Stimulated activated effector memory CD8-positive, alpha-beta T cell treated with anti-CD3 and anti-CD28 coated beads, Interleukin-12 subunit alpha, Interleukin-12 subunit beta, amount 100 ng/mL, for 72 hours (primary cell): ENCODE measurements around the gene MRPL34.

Experiments used
- ATAC-seq: fragments of 150-1000 bp; cut with Tn5 transposase; 2 replicates; pipeline ENCODE4 v1.10.0; 2021
- DNase-seq, 2 donors: peaks; one replicate each; pipeline ENCODE4 v3.0.0; 2021 to 2022; ENCODE audit warnings: low spot score in 2 of 2
- H3K27ac Mint-ChIP-seq: one replicate; pipeline ENCODE4 v1.8.0; 2022; ENCODE audit warnings: mild to moderate bottlenecking, mixed read lengths
- H3K36me3 Mint-ChIP-seq: one replicate; pipeline ENCODE4 v1.8.0; 2022; ENCODE audit warnings: mild to moderate bottlenecking, mixed read lengths
- H3K4me1 Mint-ChIP-seq: one replicate; pipeline ENCODE4 v1.8.0; 2022; ENCODE audit warnings: mixed read lengths
- H3K4me3 Mint-ChIP-seq: one replicate; pipeline ENCODE4 v1.8.0; 2022; ENCODE audit warnings: mild to moderate bottlenecking, mixed read lengths
- H3K9me3 Mint-ChIP-seq: one replicate; pipeline ENCODE4 v1.8.0; 2022; ENCODE audit warnings: mixed read lengths

The MRPL34 gene

DNA sequence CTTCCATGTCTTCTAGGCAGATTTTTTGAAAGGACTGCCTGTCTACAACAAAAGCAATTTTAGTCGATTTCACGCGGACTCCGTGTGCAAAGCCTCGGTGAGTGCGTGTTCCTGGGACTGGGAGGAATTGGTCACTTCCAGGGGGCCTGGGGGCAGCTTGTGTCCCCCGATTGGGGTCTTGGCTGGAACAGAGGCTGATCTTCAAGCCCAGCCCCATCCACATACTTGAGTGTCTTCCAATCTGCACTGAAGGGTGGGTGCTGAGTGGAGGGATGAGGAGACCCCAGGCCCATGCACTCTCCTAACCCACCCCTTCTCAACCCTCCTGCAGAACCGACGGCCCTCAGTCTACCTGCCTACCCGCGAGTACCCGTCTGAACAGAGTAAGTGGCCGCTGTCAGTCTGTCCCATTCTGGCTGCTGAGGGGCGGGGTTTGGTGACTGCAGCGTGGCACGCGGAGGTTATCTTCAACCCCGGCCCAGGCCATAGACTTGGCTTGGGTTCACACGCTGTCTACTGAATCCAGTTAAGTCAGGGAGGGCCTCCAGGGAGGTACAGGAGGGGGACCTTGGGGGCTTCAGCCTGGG lies 8.4 kb downstream of the MRPL34 start:
- Mint-ChIP-seq H3K36me3 (peaks cover 85% of the 10 kb centered on the region), H3K27ac (no peak overlapping the region), H3K4me1 (peaks cover 41% of the 10 kb centered on the region), H3K9me3 (no peaks in the 10 kb centered on the region), H3K4me3 (no peak overlapping the region)
- DNase-seq (no peak), ATAC-seq (no peak)

DNA sequence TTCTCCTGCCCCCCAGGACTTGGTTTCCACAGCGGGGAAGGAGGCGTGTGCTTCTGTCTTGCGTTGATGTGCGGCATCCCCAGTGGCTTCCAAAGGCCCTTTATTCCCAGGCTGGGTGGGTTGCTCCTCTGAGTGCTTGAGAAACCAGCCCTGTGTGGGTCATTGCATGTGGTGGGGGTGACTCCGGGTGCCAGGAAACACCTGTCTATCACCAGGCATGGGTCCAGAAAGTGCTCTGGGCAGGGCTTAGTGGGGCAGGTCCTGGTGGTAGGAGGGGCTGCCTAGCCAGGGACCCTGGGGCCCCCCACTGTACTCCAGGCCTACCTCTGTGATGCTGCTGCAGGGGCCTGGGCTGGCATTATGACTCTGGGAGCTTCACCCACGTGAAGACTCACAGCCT lies 13.3 kb downstream of the MRPL34 start:
- peaks cover 85% of the 10 kb centered on the region for H3K36me3 Mint-ChIP-seq
- no peak overlapping the region for H3K4me3 Mint-ChIP-seq
- no peak for DNase-seq
- H3K9me3 Mint-ChIP-seq = no peaks in the 10 kb centered on the region
- no peak for ATAC-seq
- H3K27ac Mint-ChIP-seq = no peak overlapping the region
- H3K4me1 Mint-ChIP-seq = peaks cover 17% of the 10 kb centered on the region

DNA sequence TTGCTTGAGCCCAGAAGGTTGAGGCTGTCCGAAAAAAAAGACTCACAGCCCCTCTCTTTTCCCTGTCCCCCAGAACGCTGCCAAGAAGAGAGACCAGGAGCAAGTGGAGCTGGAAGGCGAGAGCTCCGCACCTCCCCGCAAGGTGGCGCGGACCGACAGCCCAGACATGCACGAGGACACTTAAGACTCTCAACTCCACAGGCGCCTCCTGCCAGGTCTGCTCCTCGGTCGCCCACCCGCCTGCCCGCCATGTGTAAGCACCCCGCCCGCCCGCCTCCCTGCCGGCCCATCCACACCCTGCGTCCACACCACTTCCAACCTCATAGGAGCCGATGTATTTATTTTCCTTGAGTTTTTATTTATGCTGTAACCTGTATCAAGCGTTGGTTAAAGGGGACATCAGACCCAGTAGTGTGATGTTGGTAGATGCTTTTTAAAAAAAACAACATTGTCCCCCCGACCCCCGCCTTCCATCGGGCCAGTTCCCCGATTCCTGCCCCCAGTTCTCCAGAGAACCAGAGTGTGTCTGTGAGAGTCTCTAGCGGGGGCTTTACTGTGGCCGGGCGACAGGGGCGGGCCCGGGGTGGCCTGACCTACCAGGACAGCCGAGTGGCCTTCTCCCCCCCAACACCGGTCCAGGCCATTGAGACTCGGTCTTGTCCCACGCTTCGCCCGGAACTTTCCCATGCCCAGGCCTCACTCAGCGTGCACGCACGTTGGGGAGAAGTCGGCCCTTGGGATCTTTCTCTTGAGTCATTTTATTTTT lies 14.0 kb downstream of the MRPL34 start:
- DNase-seq (no peak), ATAC-seq (no peak)
- Mint-ChIP-seq H3K9me3 (no peaks in the 10 kb centered on the region), H3K27ac (no peak overlapping the region), H3K4me3 (no peak overlapping the region), H3K36me3 (peaks cover 78% of the 10 kb centered on the region), H3K4me1 (peaks cover 17% of the 10 kb centered on the region)

DNA sequence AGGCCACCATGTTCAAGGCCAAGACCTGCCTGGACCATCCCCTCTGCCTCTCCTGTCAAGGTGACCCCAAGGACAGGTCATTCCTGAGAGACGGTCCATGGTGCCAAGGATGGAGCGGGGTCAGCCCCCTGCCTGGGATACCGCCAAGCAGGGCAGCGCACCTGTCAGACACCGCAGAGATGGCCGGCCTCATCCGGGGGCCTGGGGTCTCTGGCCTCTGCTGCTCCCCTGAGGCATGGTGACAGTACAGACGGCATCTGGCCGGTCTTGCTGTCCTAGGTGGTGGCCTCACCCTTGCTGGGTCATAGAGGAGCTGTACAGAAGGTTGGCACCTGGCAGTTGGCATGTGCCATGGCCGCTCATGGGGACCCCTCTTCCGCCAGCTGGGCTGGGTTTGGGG lies 14.8 kb downstream of the MRPL34 start:
- H3K4me3 Mint-ChIP-seq = no peak overlapping the region

DNA sequence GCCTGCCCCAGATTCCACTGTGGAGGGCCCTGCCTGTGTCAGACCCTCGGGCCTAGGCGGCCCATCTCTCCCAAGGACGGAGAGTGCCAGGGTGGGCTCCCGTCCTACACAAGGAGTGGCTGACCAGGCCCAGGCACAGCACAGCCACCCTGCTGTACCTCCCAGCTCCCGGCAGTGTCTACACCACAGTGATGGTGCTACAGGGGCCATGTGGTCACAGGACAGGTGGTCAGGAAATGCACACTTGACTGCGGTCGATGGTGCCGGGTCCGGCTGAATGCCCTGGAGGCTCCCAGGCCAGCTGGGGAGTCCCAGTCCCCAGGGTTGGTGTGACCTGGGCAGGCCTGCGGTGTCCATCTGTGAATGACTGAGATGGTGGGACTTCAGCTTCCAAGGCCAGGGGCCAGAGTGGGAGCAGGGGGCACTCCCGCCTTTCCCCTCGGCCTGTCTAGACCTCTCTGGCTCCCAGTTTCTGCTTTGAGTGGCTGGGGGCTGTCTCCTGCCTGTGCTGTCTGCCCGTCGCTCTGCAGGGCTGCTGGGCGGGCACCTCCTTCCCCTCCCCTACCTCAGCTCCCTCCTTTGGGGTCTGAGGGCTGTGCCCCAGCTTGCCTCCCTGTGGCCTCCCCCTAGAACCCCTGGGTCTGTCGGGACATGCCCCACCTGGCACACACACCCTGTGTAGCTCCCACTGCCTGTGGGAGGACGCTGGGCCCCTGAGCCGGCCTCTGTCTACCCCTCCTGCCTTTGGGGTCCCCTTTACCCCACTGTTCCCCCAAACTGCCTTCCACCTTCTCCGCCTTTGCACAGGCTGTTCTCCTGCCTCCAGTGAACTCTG lies 16.2 kb downstream of the MRPL34 start:
- H3K4me3 Mint-ChIP-seq = no peak overlapping the region
- ATAC-seq (peak; percentile 9), DNase-seq (no peak)
- H3K27ac Mint-ChIP-seq = peak overlapping the region; percentile 26
- peaks cover 60% of the 10 kb centered on the region for H3K36me3 Mint-ChIP-seq
- no peaks in the 10 kb centered on the region for H3K9me3 Mint-ChIP-seq
- H3K4me1 Mint-ChIP-seq = peaks cover 11% of the 10 kb centered on the region

More for the DNA sequence above, 14.8 kb downstream of the MRPL34 start:
- no peaks in the 10 kb centered on the region for H3K9me3 Mint-ChIP-seq
- DNase-seq (no peak), ATAC-seq (no peak)
- peaks cover 75% of the 10 kb centered on the region for H3K36me3 Mint-ChIP-seq
- H3K27ac Mint-ChIP-seq = no peak overlapping the region
- H3K4me1 Mint-ChIP-seq = peaks cover 17% of the 10 kb centered on the region

DNA sequence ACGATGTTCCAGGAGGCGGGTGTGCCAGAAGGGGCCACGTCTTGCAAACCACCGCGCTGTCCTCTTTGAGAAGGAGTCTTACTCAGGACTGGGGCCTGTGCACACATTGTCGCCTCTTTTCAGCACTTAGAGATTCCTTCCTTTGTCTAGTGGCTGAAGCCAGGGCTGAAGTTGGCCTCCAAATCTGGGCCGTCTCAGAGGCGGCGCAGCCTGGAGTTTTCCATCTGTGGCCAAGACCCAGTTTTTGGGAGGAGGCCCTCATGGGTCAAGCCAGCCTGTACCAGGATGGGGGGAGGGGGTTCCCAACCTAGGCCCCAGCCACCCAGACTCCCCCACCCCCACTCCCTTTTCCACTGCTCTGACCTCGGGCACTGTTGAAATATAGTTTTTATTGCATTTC lies 17.2 kb downstream of the MRPL34 start:
- ATAC-seq (no peak), DNase-seq (no peak)
- no peaks in the 10 kb centered on the region for H3K9me3 Mint-ChIP-seq
- H3K4me1 Mint-ChIP-seq = peaks cover 8% of the 10 kb centered on the region
- peaks cover 51% of the 10 kb centered on the region for H3K36me3 Mint-ChIP-seq
- H3K4me3 Mint-ChIP-seq = no peak overlapping the region
- H3K27ac Mint-ChIP-seq = peak overlapping the region; percentile 26

DNA sequence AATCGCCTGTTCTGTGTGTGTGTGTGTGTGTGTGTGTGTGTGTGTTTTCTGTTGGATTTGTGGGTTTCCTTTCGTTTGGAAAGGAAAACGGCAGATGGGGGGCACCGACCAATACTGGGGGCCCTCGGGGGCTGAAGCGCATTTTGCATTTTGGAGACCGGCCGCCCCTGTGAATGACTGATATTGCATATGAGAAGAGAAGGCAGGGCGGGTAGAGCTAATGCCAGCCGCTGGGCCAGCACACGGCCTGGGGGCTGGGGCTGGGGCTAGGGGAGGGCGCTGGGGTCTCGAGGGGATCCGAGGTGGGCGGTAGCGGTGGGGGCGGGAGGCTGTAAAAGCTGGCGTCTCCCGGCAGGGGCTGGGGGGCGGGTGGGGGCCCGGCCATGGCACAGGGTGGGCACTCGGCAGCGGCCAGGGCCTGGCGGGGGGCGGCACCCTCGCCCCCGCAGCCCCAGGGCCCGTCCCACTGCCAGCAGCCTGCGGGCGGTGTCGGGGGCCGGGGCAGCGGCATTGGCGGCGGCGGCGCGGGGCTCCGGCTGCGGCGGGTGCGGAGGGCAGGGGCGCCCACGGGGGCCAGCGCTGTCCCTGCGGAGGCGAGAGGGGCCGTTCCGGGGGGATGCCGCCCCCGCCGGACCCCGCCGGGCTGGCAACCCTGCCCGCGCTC lies 17.8 kb downstream of the MRPL34 start:
- H3K4me1 Mint-ChIP-seq = peaks cover 5% of the 10 kb centered on the region
- H3K9me3 Mint-ChIP-seq = no peaks in the 10 kb centered on the region
- H3K27ac Mint-ChIP-seq = peak overlapping the region; percentile 26
- ATAC-seq (no peak), DNase-seq (no peak)
- H3K36me3 Mint-ChIP-seq = peaks cover 45% of the 10 kb centered on the region
- H3K4me3 Mint-ChIP-seq = no peak overlapping the region

DNA sequence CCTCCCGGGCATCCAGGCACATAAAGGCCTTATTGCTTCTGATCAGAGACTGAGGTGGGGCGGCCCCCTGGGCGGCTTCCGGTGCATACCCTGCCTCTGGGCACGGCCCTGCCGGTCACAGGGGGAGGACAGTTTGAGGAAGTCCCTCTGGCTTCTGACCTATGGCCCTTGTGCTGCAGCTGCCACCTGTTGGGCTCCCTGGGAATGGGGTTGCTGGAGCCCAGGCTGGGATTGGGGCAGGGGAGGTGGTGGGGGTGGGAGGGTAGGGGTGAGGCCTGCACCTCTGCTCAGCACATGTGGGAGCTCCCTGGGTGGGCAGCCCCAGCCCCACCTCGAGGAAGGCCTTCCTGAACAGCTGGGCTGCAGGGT lies 18.3 kb downstream of the MRPL34 start:
- Mint-ChIP-seq H3K36me3 (peaks cover 40% of the 10 kb centered on the region), H3K9me3 (no peaks in the 10 kb centered on the region), H3K4me1 (peaks cover 5% of the 10 kb centered on the region), H3K4me3 (no peak overlapping the region), H3K27ac (no peak overlapping the region)
- no peak for DNase-seq
- no peak for ATAC-seq

DNA sequence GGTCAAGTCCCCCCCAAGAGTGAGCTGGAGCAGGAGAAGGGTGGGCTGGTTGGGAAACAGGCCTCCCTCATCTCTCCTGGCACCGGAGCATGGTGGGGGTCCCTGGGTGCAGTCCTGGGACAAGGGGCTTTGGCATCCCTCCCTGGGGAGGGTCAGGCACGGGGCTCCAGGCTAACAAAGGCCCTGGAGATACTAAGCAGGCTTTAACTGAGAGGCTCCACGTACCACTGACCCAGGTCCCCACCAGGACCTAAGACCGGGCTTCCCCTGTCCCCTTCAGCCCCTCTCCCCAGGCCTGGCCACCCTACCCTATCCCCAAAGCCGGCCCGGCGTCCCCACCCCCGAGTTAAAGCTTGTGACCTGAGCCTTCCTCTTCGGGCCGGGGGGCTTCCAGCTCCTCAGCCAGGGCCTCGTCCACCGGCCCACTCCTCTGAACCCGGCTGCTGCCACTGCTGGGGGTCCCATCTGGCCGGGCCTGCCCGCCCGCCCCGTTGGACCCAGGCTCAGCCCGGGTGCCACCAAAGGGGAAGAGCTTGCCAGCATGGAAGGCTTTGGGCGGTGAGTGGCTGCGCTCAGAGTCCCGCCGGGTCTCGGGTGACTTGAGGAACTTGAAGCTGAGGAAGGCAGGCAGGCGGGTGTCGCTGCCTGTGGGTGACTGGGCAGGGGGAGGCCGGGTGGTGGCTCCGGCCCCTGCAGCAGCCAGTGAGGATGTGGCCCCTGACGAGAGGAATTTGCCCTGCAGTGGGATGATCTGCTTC lies 18.9 kb downstream of the MRPL34 start:
- peaks cover 34% of the 10 kb centered on the region for H3K36me3 Mint-ChIP-seq
- no peak for DNase-seq
- no peak overlapping the region for H3K4me3 Mint-ChIP-seq
- ATAC-seq = no peak
- no peaks in the 10 kb centered on the region for H3K9me3 Mint-ChIP-seq
- H3K4me1 Mint-ChIP-seq = peaks cover 5% of the 10 kb centered on the region
- no peak overlapping the region for H3K27ac Mint-ChIP-seq

DNA sequence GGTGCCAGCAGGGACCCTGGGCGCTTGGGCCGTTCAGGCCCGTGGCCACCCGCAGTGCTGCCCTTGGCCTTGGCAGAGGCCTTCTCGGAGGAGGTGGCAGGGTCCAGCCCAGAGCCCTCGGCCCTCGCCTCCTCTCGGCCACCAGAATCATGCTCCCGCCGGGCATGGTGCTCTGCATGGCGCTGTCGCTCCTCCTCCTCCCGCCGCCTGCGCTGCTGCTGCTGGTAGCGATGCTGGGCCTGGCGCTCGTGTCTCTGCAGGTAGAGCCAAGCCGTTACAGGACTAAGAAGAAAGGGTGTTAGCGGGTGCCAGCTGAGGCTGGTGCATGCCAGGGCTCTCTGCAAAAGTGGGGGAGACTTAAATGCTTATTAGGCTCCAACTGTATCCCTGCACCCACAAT lies 19.5 kb downstream of the MRPL34 start:
- Mint-ChIP-seq H3K27ac (no peak overlapping the region), H3K4me1 (peaks cover 10% of the 10 kb centered on the region), H3K9me3 (no peaks in the 10 kb centered on the region), H3K36me3 (peaks cover 28% of the 10 kb centered on the region), H3K4me3 (no peak overlapping the region)
- ATAC-seq (no peak), DNase-seq (no peak)

DNA sequence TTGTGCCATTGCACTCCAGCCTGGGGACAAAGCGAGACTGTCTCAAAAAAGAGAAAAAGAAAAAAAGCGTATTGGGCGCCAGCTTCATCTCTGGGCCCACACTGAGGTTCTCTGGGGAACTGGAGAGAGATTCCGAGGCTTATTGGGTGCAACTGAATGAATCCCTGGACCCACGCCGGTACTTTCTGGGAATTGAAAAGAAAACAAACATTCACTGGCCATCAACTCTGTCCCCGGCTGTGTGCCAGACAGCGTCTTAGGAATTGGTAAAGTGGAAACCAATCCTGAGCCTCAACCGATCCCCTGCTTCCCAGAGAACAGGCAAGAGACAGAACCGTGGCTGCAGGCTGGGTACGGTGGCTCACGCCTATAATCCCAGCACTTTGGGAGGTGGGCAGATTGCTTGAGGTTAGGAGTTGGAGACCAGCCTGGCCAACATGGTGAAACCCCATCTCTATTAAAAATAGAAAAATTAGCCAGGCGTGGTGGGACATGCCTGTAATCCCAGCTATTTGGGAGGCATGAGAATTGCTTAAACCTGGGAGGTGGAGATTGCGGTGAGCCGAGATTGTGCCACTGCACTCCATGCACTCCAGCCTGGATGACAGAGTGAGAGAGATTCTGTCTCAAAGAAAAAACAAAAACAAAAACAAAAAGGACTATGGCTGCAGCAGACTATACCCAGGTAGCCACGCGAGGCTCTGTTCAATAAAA lies 20.4 kb downstream of the MRPL34 start:
- H3K4me1 Mint-ChIP-seq = peaks cover 10% of the 10 kb centered on the region
- DNase-seq = no peak
- peaks cover 19% of the 10 kb centered on the region for H3K36me3 Mint-ChIP-seq
- no peak for ATAC-seq
- H3K27ac Mint-ChIP-seq = no peak overlapping the region
- no peaks in the 10 kb centered on the region for H3K9me3 Mint-ChIP-seq
- H3K4me3 Mint-ChIP-seq = no peak overlapping the region

DNA sequence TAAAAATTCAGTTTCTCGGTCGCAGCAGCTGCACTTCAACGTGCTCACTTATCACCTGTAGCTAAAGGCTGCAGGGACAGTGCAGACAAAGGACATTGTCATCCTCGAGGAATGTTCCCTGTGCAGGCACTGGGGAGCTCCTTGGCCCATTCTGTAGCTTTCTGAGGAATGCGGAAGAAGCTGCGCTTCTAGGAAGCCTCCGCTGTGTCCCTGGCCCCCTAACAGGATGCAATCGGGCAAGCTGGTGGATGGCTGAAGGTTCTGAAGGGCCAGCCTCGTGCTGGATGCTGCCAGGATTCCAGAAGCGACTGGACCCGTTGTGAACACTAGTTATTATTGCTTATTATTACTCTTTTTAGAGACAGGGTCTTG lies 20.9 kb downstream of the MRPL34 start:
- H3K4me1 Mint-ChIP-seq = peaks cover 10% of the 10 kb centered on the region
- ATAC-seq (no peak), DNase-seq (no peak)
- no peaks in the 10 kb centered on the region for H3K9me3 Mint-ChIP-seq
- H3K36me3 Mint-ChIP-seq = peaks cover 13% of the 10 kb centered on the region
- no peak overlapping the region for H3K27ac Mint-ChIP-seq
- no peak overlapping the region for H3K4me3 Mint-ChIP-seq

DNA sequence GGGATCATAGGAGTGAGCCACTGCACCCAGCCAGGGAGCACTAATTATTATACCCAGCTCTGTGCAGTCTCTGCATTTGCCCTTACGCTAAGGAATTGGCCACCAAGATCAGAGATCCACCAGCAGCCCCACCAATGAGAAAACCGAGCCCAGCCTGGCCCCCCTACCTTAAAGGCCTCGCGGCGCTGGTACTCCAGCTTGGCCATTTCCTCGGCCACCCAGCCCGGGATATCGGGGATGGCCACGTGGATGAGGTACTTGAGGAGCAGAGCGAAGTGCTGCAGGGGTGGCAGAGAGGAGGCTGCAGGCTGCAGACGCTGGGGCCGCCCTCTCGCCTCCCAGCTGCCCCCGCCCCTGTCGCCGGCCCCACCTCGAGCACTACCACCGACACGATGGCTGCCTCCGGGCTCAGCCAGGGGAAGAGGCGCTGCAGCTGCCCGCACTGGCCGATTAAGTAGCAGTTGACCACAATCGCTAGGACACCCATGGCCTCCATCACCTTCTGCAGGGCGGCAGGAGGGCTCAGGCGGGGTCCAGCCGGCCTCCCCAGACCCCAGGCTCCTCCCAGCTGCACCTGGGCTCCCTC lies 21.5 kb downstream of the MRPL34 start:
- peaks cover 10% of the 10 kb centered on the region for H3K4me1 Mint-ChIP-seq
- peaks cover 11% of the 10 kb centered on the region for H3K36me3 Mint-ChIP-seq
- H3K4me3 Mint-ChIP-seq = no peak overlapping the region
- H3K27ac Mint-ChIP-seq = no peak overlapping the region
- DNase-seq = no peak
- no peak for ATAC-seq
- no peaks in the 10 kb centered on the region for H3K9me3 Mint-ChIP-seq
